GM11168 (cell line): ENCODE measurements around the gene HNRNPAB.

Experiments used
- in situ Hi-C: fragments of 300-500 bp; cut with MboI; formaldehyde crosslinking; loops from one replicate; pipeline ENCODE4 v1.12.0; 2022; ENCODE audit warnings: low sequenced_read_pairs; ENCODE audit not compliant: unreplicated experiment

Gene HNRNPAB

GRCh38 chr5:178210686-178211085, 6.4 kb downstream of the HNRNPAB start:
- in situ Hi-C loops = no loop called here

- in situ Hi-C loops = no loop called here
These were observed 7.0 kb downstream of the HNRNPAB start for GRCh38 chr5:178211095-178212048.

GRCh38 chr5:178212241-178213002, 8.1 kb downstream of the HNRNPAB start:
- in situ Hi-C loops = no loop called here

- in situ Hi-C loops = no loop called here
These were observed 8.7 kb downstream of the HNRNPAB start for GRCh38 chr5:178213003-178213461.

- in situ Hi-C loops = no loop called here
These were observed 9.4 kb downstream of the HNRNPAB start for GRCh38 chr5:178213748-178214151.

GRCh38 chr5:178214160-178214803, 9.9 kb downstream of the HNRNPAB start:
- in situ Hi-C loops = no loop called here

GRCh38 chr5:178215280-178216002, 11.1 kb downstream of the HNRNPAB start:
- in situ Hi-C loops = no loop called here

GRCh38 chr5:178216088-178216534, 11.8 kb downstream of the HNRNPAB start:
- in situ Hi-C loops = no loop called here

- in situ Hi-C loops = no loop called here
These were observed 12.4 kb downstream of the HNRNPAB start for GRCh38 chr5:178216779-178217178.

GRCh38 chr5:178218237-178218776, 14.0 kb downstream of the HNRNPAB start:
- in situ Hi-C loops = no loop called here

- in situ Hi-C loops = no loop called here
These were observed 14.5 kb downstream of the HNRNPAB start for GRCh38 chr5:178218827-178219226.

GRCh38 chr5:178221282-178221681, 16.9 kb downstream of the HNRNPAB start:
- in situ Hi-C loops = no loop called here

- in situ Hi-C loops = no loop called here
These were observed 17.5 kb downstream of the HNRNPAB start for GRCh38 chr5:178221853-178222252.

- in situ Hi-C loops = no loop called here
These were observed 18.0 kb downstream of the HNRNPAB start for GRCh38 chr5:178222292-178222691.

- in situ Hi-C loops = no loop called here
These were observed 19.0 kb downstream of the HNRNPAB start for GRCh38 chr5:178223196-178223773.

GRCh38 chr5:178223828-178224335, 19.5 kb downstream of the HNRNPAB start:
- in situ Hi-C loops = no loop called here

- in situ Hi-C loops = no loop called here
These were observed 20.1 kb downstream of the HNRNPAB start for GRCh38 chr5:178224403-178224802.

GRCh38 chr5:178225174-178225573, 20.8 kb downstream of the HNRNPAB start:
- in situ Hi-C loops = no loop called here

- in situ Hi-C loops = no loop called here
These were observed 22.9 kb downstream of the HNRNPAB start for GRCh38 chr5:178227138-178227659.
